ENCODE measurements around the gene OR6S1.

OR6S1 gene

DNA sequence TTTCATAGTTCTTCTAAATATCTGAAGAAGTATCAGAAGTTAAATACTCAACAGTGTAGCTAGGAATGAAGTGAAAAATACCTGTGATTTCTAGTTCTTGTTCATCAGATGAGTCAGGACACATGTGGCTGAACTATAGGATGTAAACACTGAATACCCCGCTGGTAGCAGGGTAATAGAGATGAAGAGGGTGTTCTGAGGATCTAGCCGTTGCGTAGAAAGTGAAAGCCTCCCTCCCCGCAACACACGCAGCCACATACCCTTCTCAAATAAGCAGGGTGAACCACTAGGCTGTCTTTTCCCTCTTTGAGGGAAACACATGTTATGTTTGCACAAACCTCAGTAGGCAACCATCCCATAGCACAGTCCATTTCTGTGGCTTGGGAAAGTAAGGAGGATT lies 33.9 kb downstream of the OR6S1 start:
- TF ChIP-seq, protein P1, sequence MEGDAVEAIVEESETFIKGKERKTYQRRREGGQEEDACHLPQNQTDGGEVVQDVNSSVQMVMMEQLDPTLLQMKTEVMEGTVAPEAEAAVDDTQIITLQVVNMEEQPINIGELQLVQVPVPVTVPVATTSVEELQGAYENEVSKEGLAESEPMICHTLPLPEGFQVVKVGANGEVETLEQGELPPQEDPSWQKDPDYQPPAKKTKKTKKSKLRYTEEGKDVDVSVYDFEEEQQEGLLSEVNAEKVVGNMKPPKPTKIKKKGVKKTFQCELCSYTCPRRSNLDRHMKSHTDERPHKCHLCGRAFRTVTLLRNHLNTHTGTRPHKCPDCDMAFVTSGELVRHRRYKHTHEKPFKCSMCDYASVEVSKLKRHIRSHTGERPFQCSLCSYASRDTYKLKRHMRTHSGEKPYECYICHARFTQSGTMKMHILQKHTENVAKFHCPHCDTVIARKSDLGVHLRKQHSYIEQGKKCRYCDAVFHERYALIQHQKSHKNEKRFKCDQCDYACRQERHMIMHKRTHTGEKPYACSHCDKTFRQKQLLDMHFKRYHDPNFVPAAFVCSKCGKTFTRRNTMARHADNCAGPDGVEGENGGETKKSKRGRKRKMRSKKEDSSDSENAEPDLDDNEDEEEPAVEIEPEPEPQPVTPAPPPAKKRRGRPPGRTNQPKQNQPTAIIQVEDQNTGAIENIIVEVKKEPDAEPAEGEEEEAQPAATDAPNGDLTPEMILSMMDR (IDR thresholded peaks at IDR 0.05; ENCODE audit: insufficient read depth, low read depth, low read length, missing control alignments) = no peak
- no peak for DNase-seq (ENCODE audit: low read depth)
- H3K4me3 ChIP-seq (ENCODE audit: low read length) = no peak overlapping the region

DNA sequence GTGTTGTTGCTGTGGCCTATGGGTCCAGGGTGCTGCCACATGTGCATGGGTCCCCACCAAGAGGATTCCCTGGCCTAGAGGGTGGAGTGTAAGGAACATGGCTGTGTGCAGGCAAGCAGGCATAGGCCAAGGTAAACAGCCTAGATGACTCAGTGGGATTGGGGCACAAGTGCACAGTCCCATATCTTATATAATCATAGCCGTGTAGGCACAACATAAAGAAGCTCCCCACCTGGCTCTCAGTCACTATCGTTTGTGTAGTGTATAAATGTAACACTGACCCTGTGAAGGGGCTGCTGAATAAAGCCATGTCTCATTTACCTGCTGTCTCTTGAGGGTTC lies 34.6 kb downstream of the OR6S1 start:
- peak; percentile 25 for DNase-seq (ENCODE audit: low read depth)
- no peak overlapping the region for H3K4me3 ChIP-seq (ENCODE audit: low read length)
- TF ChIP-seq, protein P1 (IDR thresholded peaks at IDR 0.05; ENCODE audit: insufficient read depth, low read depth, low read length, missing control alignments) = no peak

DNA sequence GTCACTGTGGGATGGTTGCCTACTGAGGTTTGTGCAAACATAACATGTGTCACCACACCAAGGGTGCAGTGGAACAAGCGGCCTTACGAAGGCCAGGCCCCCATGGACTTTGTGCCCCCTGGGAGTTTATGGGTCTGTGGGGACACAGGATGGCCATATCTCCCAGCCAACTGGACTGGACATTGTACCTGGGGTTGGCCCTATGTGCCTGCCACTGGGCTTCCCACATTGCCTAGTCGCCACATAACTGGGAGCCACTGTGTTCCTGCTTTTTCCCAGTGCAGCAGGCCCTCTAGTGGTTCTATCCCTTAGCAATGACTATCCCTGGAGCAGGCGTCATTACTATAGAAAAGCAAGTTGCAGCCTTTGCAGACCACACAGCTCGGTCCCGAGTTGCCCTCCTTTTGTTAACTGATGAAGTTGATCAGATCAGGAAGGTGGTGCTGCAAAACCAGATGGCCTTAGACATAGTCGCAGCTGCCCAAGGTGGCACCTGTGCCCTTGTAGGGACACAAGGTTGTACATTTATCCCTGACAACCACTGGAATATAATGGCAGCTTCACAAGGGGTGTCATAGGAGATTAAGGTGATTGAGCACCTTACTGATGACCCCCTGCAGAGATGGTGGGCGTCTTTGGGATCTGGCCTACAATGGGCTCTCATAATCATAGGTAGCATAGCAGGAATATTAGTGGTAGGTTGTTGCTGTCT lies 35.1 kb downstream of the OR6S1 start:
- peak; percentile 69 for DNase-seq (ENCODE audit: low read depth)
- TF ChIP-seq, protein P1 (IDR thresholded peaks at IDR 0.05; ENCODE audit: insufficient read depth, low read depth, low read length, missing control alignments) = peak; percentile 81
- H3K4me3 ChIP-seq (ENCODE audit: low read length) = no peak overlapping the region

DNA sequence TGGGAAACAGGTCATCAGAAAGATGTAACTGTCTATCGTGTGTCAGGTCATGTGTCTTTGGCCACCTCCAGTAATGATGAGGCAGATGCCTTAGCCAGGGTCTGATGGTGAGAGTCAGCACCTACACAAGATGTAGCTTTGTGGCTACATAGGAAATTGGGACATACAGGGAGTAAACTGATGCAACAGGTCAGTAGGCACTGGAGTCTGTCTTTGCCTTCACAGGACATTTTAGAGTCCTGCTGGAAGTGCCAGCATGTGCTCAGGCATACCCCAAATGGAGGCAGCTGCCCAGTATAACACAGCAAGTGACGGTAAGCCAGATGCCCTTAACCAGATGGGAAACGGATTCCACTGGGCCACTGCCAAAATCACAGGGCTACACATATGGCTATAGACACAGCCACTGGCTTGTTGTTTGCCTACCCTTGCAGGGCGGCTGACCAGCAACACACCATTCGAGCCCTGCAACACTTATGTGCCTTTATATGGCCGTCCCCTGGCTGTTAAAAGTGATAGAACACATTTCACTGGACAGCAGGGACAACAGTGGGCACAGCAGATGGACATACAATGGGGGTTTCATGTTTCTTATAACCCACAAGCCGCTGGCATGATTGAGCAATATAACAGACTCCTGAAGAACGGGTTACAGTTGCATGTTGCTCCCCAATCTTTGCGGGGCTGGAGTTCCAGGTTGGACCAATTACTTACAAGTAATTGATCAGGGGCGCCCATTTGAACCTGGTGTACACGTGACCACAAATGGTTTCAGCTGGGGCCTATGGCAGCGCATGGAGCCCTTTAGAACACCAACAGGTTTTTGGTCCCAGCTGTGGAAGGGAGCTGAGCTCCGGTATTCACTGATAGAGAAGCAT lies 37.4 kb downstream of the OR6S1 start:
- H3K4me3 ChIP-seq (ENCODE audit: low read length) = no peak overlapping the region
- DNase-seq (ENCODE audit: low read depth) = no peak
- TF ChIP-seq, protein P1 (IDR thresholded peaks at IDR 0.05; ENCODE audit: insufficient read depth, low read depth, low read length, missing control alignments) = no peak

GRCh38 chr14:20602583-20602982 lies 38.9 kb downstream of the OR6S1 start:
- H3K4me3 ChIP-seq (ENCODE audit: low read length) = no peak overlapping the region
- DNase-seq (ENCODE audit: low read depth) = no peak
- TF ChIP-seq, protein P1 (IDR thresholded peaks at IDR 0.05; ENCODE audit: insufficient read depth, low read depth, low read length, missing control alignments) = no peak

- DNase-seq (ENCODE audit: low read depth) = no peak
- H3K4me3 ChIP-seq (ENCODE audit: low read length) = no peak overlapping the region
- TF ChIP-seq, protein P1 (IDR thresholded peaks at IDR 0.05; ENCODE audit: insufficient read depth, low read depth, low read length, missing control alignments) = no peak
Measured at GRCh38 chr14:20601522-20601921, 40.0 kb downstream of the OR6S1 start.
